ENCODE data around the gene BCL10. TPM values are rescaled to one million over a fixed set of nuclear protein-coding genes. Genes with fewer than 3 reads are reported as not detected.
A peak's percentile ranks its signal among the peaks of the same experiment; 100 is the strongest.

Gene BCL10
- total RNA-seq, 1 donor from 2014 or later: 19.9 TPM

- no peak for DNase-seq (ENCODE audit: low spot score, unreplicated experiment)
- H3K4me1 Mint-ChIP-seq (ENCODE audit: low read depth): peaks cover 25% of the 10 kb centered on the region
- no peak overlapping the region for H3K27ac Mint-ChIP-seq
- H3K9me3 Mint-ChIP-seq (ENCODE audit: low read depth): peaks cover 4% of the 10 kb centered on the region
- H3K27me3 Mint-ChIP-seq: no peaks in the 10 kb centered on the region
- no peak overlapping the region for H3K4me3 Mint-ChIP-seq (ENCODE audit: low read depth)
- H3K36me3 Mint-ChIP-seq (ENCODE audit: insufficient read depth): peaks cover 28% of the 10 kb centered on the region
- no peak for TF ChIP-seq CTCF (IDR thresholded peaks at IDR 0.05; ENCODE audit: unreplicated experiment)
These were observed 9.1 kb downstream of the BCL10 start for GRCh38 chr1:85267313-85267712.

GRCh38 chr1:85264150-85264549 lies 12.3 kb downstream of the BCL10 start:
- Mint-ChIP-seq H3K36me3 (ENCODE audit: insufficient read depth) (peaks cover 21% of the 10 kb centered on the region), H3K27ac (peak overlapping the region; percentile 1), H3K27me3 (no peaks in the 10 kb centered on the region), H3K4me3 (ENCODE audit: low read depth) (no peak overlapping the region), H3K4me1 (ENCODE audit: low read depth) (peaks cover 14% of the 10 kb centered on the region), H3K9me3 (ENCODE audit: low read depth) (peaks cover 14% of the 10 kb centered on the region)
- DNase-seq (ENCODE audit: low spot score, unreplicated experiment): no peak
- no peak for TF ChIP-seq CTCF (IDR thresholded peaks at IDR 0.05; ENCODE audit: unreplicated experiment)

- Mint-ChIP-seq H3K4me3 (ENCODE audit: low read depth) (no peak overlapping the region), H3K27me3 (no peaks in the 10 kb centered on the region), H3K36me3 (ENCODE audit: insufficient read depth) (peaks cover 20% of the 10 kb centered on the region), H3K9me3 (ENCODE audit: low read depth) (peaks cover 14% of the 10 kb centered on the region), H3K4me1 (ENCODE audit: low read depth) (peaks cover 20% of the 10 kb centered on the region), H3K27ac (no peak overlapping the region)
- TF ChIP-seq CTCF (IDR thresholded peaks at IDR 0.05; ENCODE audit: unreplicated experiment): no peak
- no peak for DNase-seq (ENCODE audit: low spot score, unreplicated experiment)
These were observed 13.4 kb downstream of the BCL10 start for GRCh38 chr1:85262985-85263384.

- no peak for TF ChIP-seq CTCF (IDR thresholded peaks at IDR 0.05; ENCODE audit: unreplicated experiment)
- H3K4me1 Mint-ChIP-seq (ENCODE audit: low read depth): peaks cover 28% of the 10 kb centered on the region
- peaks cover 33% of the 10 kb centered on the region for H3K36me3 Mint-ChIP-seq (ENCODE audit: insufficient read depth)
- H3K9me3 Mint-ChIP-seq (ENCODE audit: low read depth): peaks cover 14% of the 10 kb centered on the region
- H3K4me3 Mint-ChIP-seq (ENCODE audit: low read depth): peak overlapping the region; percentile 98
- H3K27me3 Mint-ChIP-seq: no peaks in the 10 kb centered on the region
- H3K27ac Mint-ChIP-seq: peak overlapping the region; percentile 8
- DNase-seq (ENCODE audit: low spot score, unreplicated experiment): no peak
These were observed 16.5 kb downstream of the BCL10 start for GRCh38 chr1:85259912-85260274.

- H3K27me3 Mint-ChIP-seq: no peaks in the 10 kb centered on the region
- peaks cover 31% of the 10 kb centered on the region for H3K36me3 Mint-ChIP-seq (ENCODE audit: insufficient read depth)
- H3K4me3 Mint-ChIP-seq (ENCODE audit: low read depth): peak within 1 kb of the TSS; percentile 98
- H3K27ac Mint-ChIP-seq: peak within 1 kb of the TSS; percentile 98
- H3K4me1 Mint-ChIP-seq (ENCODE audit: low read depth): peaks cover 27% of the 10 kb centered on the region
- peak; percentile 99 for DNase-seq (ENCODE audit: low spot score, unreplicated experiment)
- peak; percentile 97 for TF ChIP-seq CTCF (IDR thresholded peaks at IDR 0.05; ENCODE audit: unreplicated experiment)
- H3K9me3 Mint-ChIP-seq (ENCODE audit: low read depth): peaks cover 14% of the 10 kb centered on the region
These were observed 17.1 kb downstream of the BCL10 start, which contains the start of gene C1orf52 for GRCh38 chr1:85259118-85259911. Gene C1orf52 (minus strand): TSS chr1:85259662. CDS start chr1:85259633, 29 bp downstream.
